Forelimb muscle (tissue), 1 donor: ENCODE results near the gene CPA2. TPM values are rescaled to one million over a fixed set of nuclear protein-coding genes. Genes with fewer than 3 reads are reported as not detected.
A peak's percentile ranks its signal among the peaks of the same experiment; 100 is the strongest.
"Not testable (repeated sequence)": the region's sequence is repeated elsewhere in the genome, so short reads cannot be mapped to it uniquely, and the experiment has no call there.

ENCODE experiments used
- DNase-seq: peaks from one replicate; pipeline ENCODE4 v3.0.0-alpha.2; 2013; ENCODE audit warnings: low read depth
- polyA plus RNA-seq: library from polyadenylated mRNA; unstranded; fragments of 120-200 nt; gene quantifications from one replicate; pipeline ENCODE4 v1.2.1, GENCODE V29; 2013; ENCODE audit not compliant: insufficient read length

Gene CPA2
- polyA plus RNA-seq, 1 donor = 0.49 TPM

- no peak for DNase-seq
Observed at GRCh38 chr7:130305433-130306042, 38.9 kb downstream of the CPA2 start.

- DNase-seq = no peak
Observed at GRCh38 chr7:130309986-130310385, 43.3 kb downstream of the CPA2 start.

- DNase-seq = no peak
Observed at GRCh38 chr7:130314305-130314704, 47.6 kb downstream of the CPA2 start.

- DNase-seq = no peak
Observed at GRCh38 chr7:130319541-130319940, 52.9 kb downstream of the CPA2 start.

- DNase-seq = not testable (repeated sequence)
Observed at GRCh38 chr7:130321542-130322229, 55.0 kb downstream of the CPA2 start.

- DNase-seq = no peak
Observed at GRCh38 chr7:130322615-130323014, 56.0 kb downstream of the CPA2 start.

GRCh38 chr7:130324306-130324943 is 57.8 kb downstream of the CPA2 start:
- DNase-seq = no peak

GRCh38 chr7:130329681-130330080 is 63.0 kb downstream of the CPA2 start:
- DNase-seq = no peak

- DNase-seq = no peak
Observed at GRCh38 chr7:130332259-130333053, 65.8 kb downstream of the CPA2 start.

- no peak for DNase-seq
Observed at GRCh38 chr7:130333832-130334231, 67.2 kb downstream of the CPA2 start.

GRCh38 chr7:130334274-130334673 is 67.6 kb downstream of the CPA2 start:
- peak; percentile 76 for DNase-seq

GRCh38 chr7:130337410-130337971 is 70.8 kb downstream of the CPA2 start:
- DNase-seq = no peak

- DNase-seq = no peak
Observed at GRCh38 chr7:130338233-130338632, 71.6 kb downstream of the CPA2 start.

Other genes starting within 250 kb of the CPA2 start
- gene ZC3HC1, start 215.5 kb upstream of the CPA2 start, polyA plus RNA-seq = 24.6 TPM
- 40.5 TPM for gene KLHDC10, start 196.3 kb upstream of the CPA2 start, polyA plus RNA-seq
- 10.7 TPM for gene TMEM209, start 61.5 kb upstream of the CPA2 start, polyA plus RNA-seq
- not detected for gene SSMEM1, start 59.0 kb upstream of the CPA2 start, polyA plus RNA-seq
- 2.2 TPM for gene CPA4, start 26.3 kb downstream of the CPA2 start, polyA plus RNA-seq
- 2.0 TPM for gene CPA5, start 78.0 kb downstream of the CPA2 start, polyA plus RNA-seq
- 6.5 TPM for gene CPA1, start 113.6 kb downstream of the CPA2 start, polyA plus RNA-seq
- 22.9 TPM for gene CEP41, start 174.2 kb downstream of the CPA2 start, polyA plus RNA-seq
- 810 TPM for gene MEST, start 225.2 kb downstream of the CPA2 start, polyA plus RNA-seq